HepG2 (cell line): Measurements from ENCODE around the gene LLGL2. TPM values are rescaled to one million over a fixed set of nuclear protein-coding genes. Genes with fewer than 3 reads are reported as not detected.

Source experiments
- AKAP8 ChIP-seq: sonication (generic); formaldehyde crosslinking; IDR thresholded peaks from 2 replicates; pipeline ENCODE4 v1.5.1; 2020; ENCODE audit warnings: mild to moderate bottlenecking, missing genetic modification reagents
- CEBPB ChIP-seq: IDR thresholded peaks from 2 replicates; pipeline ENCODE4 v1.6.1; 2011; ENCODE audit warnings: low read depth, low read length, improper control_type of control experiment, borderline replicate concordance
- ETV6 ChIP-seq: sonication (generic); formaldehyde crosslinking; conservative IDR thresholded peaks from 2 replicates; pipeline ENCODE4 v1.4.0; 2020; ENCODE audit warnings: missing genetic modification reagents
- FIP1L1 ChIP-seq: fragments of 200-400 bp; formaldehyde crosslinking; IDR thresholded peaks from 2 replicates; pipeline ENCODE4 v1.6.1; 2018; ENCODE audit warnings: low read depth, mild to moderate bottlenecking, low read length, moderate library complexity, borderline replicate concordance; ENCODE audit not compliant: insufficient read depth
- JUNB ChIP-seq: sonication (generic); formaldehyde crosslinking; IDR thresholded peaks from 2 replicates; pipeline ENCODE4 v1.8.0; 2022; ENCODE audit warnings: missing genetic modification reagents, mild to moderate bottlenecking, borderline replicate concordance
- MBNL3 ChIP-seq: fragments of 250-450 bp; sonication (Bioruptor Pico); conservative IDR thresholded peaks from 2 replicates; pipeline ENCODE4 v1.8.0; 2022; ENCODE audit warnings: mild to moderate bottlenecking, inconsistent platforms
- MLLT10 ChIP-seq: sonication (generic); formaldehyde crosslinking; IDR thresholded peaks from 2 replicates; pipeline ENCODE4 v1.4.0; 2020; ENCODE audit warnings: missing genetic modification reagents
- MTF2 ChIP-seq: sonication (generic); formaldehyde crosslinking; IDR thresholded peaks from 2 replicates; pipeline ENCODE4 v1.5.0; 2020; ENCODE audit warnings: missing genetic modification reagents, borderline replicate concordance
- NAIF1 ChIP-seq: sonication (generic); formaldehyde crosslinking; IDR thresholded peaks from 2 replicates; pipeline ENCODE4 v1.5.0; 2020; ENCODE audit warnings: mild to moderate bottlenecking, missing genetic modification reagents, borderline replicate concordance
- NR1H2 ChIP-seq: sonication (generic); formaldehyde crosslinking; IDR thresholded peaks from 2 replicates; pipeline ENCODE4 v1.8.1; 2022; ENCODE audit warnings: low read depth, missing genetic modification reagents, borderline replicate concordance
- PAWR ChIP-seq: sonication (generic); formaldehyde crosslinking; IDR thresholded peaks from 2 replicates; pipeline ENCODE4 v1.4.0; 2020; ENCODE audit warnings: missing genetic modification reagents, mild to moderate bottlenecking, borderline replicate concordance
- SYNCRIP ChIP-seq: fragments of 200-400 bp; formaldehyde crosslinking; IDR thresholded peaks from 2 replicates; pipeline ENCODE4 v1.6.1; 2018; ENCODE audit warnings: mild to moderate bottlenecking, low read depth, low read length; ENCODE audit not compliant: insufficient read depth
- TSC22D2 ChIP-seq: sonication (generic); formaldehyde crosslinking; IDR thresholded peaks from 2 replicates; pipeline ENCODE4 v1.5.1; 2020; ENCODE audit warnings: missing genetic modification reagents, mild to moderate bottlenecking, borderline replicate concordance
- ZBTB42 ChIP-seq: sonication (generic); formaldehyde crosslinking; IDR thresholded peaks from 2 replicates; pipeline ENCODE4 v1.5.0; 2020; ENCODE audit warnings: mild to moderate bottlenecking, missing genetic modification reagents
- ZNF274 ChIP-seq: sonication (generic); formaldehyde crosslinking; IDR thresholded peaks from 2 replicates; pipeline ENCODE4 v1.5.1; 2020; ENCODE audit warnings: mild to moderate bottlenecking, missing genetic modification reagents
- ZNF33A ChIP-seq: sonication (generic); formaldehyde crosslinking; IDR thresholded peaks from 2 replicates; pipeline ENCODE4 v1.5.1; 2020; ENCODE audit warnings: missing genetic modification reagents, mild to moderate bottlenecking, moderate library complexity, borderline replicate concordance
- ZNF614 ChIP-seq: IDR thresholded peaks from 2 replicates; pipeline ENCODE4 v1.6.1; 2018; ENCODE audit warnings: missing biosample characterization, missing genetic modification reagents, inconsistent platforms, borderline replicate concordance
- ZNF747 ChIP-seq: sonication (generic); formaldehyde crosslinking; IDR thresholded peaks from 2 replicates; pipeline ENCODE4 v1.8.1; 2023; ENCODE audit warnings: missing genetic modification reagents, mild to moderate bottlenecking, borderline replicate concordance
- polyA plus RNA-seq, 8 experiments: library from polyadenylated mRNA; depleted of rRNA in 3 of 8; stranded (reverse) in 7 of 8; unstranded in 1 of 8; fragments of >200 nt; fragmentation: Illumina TruSeq in 4 of 8; extraction: Trizol in 4 of 8; gene quantifications; 2 replicates each; pipeline versions ENCODE4 v1.2.1 to v1.2.3, GENCODE V29; 2011 to 2016; ENCODE audit warnings: low read depth in 4 of 8, missing spikeins in 1 of 8, mixed read lengths in 1 of 8; ENCODE audit not compliant: insufficient read depth in 1 of 8
- total RNA-seq, 5 experiments: library from RNA; depleted of rRNA; stranded (reverse); fragments of >200 nt; fragmentation: Illumina TruSeq; extraction: Trizol; gene quantifications; 2 replicates each; pipeline ENCODE4 v1.2.3, GENCODE V29; 2016; ENCODE audit warnings: low read depth in 1 of 5
- TF ChIP-seq, protein P1 (sequence below): sonication (generic); formaldehyde crosslinking; IDR thresholded peaks from 2 replicates; pipeline ENCODE4 v1.4.0; 2020; ENCODE audit warnings: missing genetic modification reagents
- TF ChIP-seq, protein P2 (sequence below): IDR thresholded peaks from 2 replicates; pipeline ENCODE4 v1.6.1; 2016; ENCODE audit warnings: control low read depth
- TF ChIP-seq, protein P3 (sequence below): IDR thresholded peaks from 2 replicates; pipeline ENCODE4 v1.6.1; 2016
- TF ChIP-seq, protein P4 (sequence below): sonication (generic); formaldehyde crosslinking; IDR thresholded peaks from 2 replicates; pipeline ENCODE4 v1.4.0; 2020; ENCODE audit warnings: missing genetic modification reagents, mild to moderate bottlenecking, borderline replicate concordance

Gene LLGL2
- total and polyA plus RNA-seq, 2 of the 13 experiments (the other 11 are each of a cell fraction or from before 2014, with no cell fraction given): 83.0 to 86.7 TPM

DNA sequence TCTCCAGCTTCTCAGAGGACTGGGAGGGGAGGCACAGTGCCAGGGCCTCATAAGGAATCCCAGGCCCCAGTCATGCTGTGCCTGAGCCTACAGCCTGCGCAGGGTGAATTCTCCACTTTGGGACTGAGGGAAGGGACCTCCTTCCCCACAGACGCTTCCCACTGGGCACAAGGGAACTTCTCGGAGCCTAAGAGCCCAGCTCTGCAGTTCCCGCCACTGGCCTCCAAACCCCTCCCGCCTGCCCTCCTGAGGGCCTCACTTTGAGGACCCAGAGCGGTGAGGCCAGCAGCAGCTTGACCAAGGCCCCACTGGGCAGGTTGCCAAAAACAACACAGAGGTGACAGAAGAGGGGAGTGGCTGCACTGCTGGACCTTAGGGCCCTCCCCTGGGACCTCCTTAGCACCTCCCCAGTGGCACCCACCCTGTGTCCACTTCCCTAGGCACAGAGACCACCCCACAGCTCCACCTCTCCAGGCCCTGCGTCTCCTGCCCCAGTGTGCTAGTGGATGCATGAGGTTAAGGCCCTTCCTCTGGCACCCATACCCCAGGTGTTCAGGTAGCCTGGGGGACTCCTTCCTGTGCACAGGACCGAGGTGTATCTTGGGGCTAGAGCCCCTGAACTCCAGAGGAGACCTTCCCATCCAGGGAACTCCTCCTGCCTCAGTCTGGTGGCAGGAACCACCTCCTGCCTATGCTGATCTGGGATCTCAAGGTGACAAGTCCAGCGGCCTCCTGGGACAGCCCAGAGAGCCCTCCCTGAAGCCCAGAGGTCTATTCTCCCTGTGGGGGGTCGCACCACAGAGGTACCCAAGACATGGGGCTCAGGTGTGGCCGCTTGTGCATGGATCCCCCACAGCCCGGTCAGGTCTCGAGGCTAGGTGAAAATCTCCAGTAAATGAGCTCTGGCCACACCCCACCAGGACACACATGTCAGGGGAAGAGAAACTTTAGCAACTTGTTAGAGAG is 13.6 kb upstream of the LLGL2 start (continued):
- TF ChIP-seq ZNF614 (CRISPR knock-in tag) (peak; percentile 71; the same call in 1 of the 2 replicates), NR1H2 (CRISPR knock-in tag) (peak; percentile 51; the same call in 1 of the 2 replicates), ZNF274 (CRISPR knock-in tag) (peak; percentile 87), PAWR (CRISPR knock-in tag) (no peak), ZBTB42 (CRISPR knock-in tag) (peak; percentile 65; the same call in 1 of the 2 replicates), JUNB (CRISPR knock-in tag) (no peak), MLLT10 (no peak), MBNL3 (CRISPR knock-in tag) (no peak), TSC22D2 (CRISPR knock-in tag) (peak; percentile 83; the same call in 1 of the 2 replicates), AKAP8 (CRISPR knock-in tag) (no peak), SYNCRIP (no peak), ZNF747 (peak; percentile 92), ETV6 (0 out of 2 replicates have a peak, but pooled peaks have one; percentile 40), FIP1L1 (no peak), MTF2 (CRISPR knock-in tag) (peak; percentile 43; the same call in 1 of the 2 replicates), CEBPB (no peak), NAIF1 (CRISPR knock-in tag) (no peak), ZNF33A (no peak)
- TF ChIP-seq, protein P1, sequence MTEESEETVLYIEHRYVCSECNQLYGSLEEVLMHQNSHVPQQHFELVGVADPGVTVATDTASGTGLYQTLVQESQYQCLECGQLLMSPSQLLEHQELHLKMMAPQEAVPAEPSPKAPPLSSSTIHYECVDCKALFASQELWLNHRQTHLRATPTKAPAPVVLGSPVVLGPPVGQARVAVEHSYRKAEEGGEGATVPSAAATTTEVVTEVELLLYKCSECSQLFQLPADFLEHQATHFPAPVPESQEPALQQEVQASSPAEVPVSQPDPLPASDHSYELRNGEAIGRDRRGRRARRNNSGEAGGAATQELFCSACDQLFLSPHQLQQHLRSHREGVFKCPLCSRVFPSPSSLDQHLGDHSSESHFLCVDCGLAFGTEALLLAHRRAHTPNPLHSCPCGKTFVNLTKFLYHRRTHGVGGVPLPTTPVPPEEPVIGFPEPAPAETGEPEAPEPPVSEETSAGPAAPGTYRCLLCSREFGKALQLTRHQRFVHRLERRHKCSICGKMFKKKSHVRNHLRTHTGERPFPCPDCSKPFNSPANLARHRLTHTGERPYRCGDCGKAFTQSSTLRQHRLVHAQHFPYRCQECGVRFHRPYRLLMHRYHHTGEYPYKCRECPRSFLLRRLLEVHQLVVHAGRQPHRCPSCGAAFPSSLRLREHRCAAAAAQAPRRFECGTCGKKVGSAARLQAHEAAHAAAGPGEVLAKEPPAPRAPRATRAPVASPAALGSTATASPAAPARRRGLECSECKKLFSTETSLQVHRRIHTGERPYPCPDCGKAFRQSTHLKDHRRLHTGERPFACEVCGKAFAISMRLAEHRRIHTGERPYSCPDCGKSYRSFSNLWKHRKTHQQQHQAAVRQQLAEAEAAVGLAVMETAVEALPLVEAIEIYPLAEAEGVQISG (CRISPR knock-in tag): peak; percentile 88
- TF ChIP-seq, protein P2, sequence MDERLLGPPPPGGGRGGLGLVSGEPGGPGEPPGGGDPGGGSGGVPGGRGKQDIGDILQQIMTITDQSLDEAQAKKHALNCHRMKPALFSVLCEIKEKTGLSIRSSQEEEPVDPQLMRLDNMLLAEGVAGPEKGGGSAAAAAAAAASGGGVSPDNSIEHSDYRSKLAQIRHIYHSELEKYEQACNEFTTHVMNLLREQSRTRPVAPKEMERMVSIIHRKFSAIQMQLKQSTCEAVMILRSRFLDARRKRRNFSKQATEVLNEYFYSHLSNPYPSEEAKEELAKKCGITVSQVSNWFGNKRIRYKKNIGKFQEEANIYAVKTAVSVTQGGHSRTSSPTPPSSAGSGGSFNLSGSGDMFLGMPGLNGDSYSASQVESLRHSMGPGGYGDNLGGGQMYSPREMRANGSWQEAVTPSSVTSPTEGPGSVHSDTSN: 0 out of 2 replicates have a peak, but pooled peaks have one; percentile 29
- TF ChIP-seq, protein P3, sequence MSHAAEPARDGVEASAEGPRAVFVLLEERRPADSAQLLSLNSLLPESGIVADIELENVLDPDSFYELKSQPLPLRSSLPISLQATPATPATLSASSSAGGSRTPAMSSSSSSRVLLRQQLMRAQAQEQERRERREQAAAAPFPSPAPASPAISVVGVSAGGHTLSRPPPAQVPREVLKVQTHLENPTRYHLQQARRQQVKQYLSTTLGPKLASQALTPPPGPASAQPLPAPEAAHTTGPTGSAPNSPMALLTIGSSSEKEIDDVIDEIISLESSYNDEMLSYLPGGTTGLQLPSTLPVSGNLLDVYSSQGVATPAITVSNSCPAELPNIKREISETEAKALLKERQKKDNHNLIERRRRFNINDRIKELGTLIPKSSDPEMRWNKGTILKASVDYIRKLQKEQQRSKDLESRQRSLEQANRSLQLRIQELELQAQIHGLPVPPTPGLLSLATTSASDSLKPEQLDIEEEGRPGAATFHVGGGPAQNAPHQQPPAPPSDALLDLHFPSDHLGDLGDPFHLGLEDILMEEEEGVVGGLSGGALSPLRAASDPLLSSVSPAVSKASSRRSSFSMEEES (CRISPR knock-in tag): peak; percentile 75
- TF ChIP-seq, protein P4, sequence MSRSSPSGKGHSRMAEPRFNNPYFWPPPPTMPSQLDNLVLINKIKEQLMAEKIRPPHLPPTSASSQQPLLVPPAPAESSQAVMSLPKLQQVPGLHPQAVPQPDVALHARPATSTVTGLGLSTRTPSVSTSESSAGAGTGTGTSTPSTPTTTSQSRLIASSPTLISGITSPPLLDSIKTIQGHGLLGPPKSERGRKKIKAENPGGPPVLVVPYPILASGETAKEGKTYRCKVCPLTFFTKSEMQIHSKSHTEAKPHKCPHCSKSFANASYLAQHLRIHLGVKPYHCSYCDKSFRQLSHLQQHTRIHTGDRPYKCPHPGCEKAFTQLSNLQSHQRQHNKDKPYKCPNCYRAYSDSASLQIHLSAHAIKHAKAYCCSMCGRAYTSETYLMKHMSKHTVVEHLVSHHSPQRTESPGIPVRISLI (CRISPR knock-in tag): no peak; the same call in 1 of the 2 replicates
